Osteoblast (primary cell): ENCODE measurements around the gene GLB1L3. TPM values are rescaled to one million over a fixed set of nuclear protein-coding genes. Genes with fewer than 3 reads are reported as not detected.

Experiments used
- DNase-seq: peaks from one replicate; pipeline ENCODE4 v3.0.0; 2011; ENCODE audit warnings: low spot score, mixed read lengths; ENCODE audit not compliant: insufficient read length; ENCODE audit errors: missing footprints
- H2AFZ ChIP-seq: 2 replicates; pipeline ENCODE4 v1.6.0; 2011; ENCODE audit warnings: mild to moderate bottlenecking, low read length
- H3K27ac ChIP-seq: 2 replicates; pipeline ENCODE4 v1.5.1; 2011; ENCODE audit warnings: mild to moderate bottlenecking, low read depth, low read length, moderate library complexity
- H3K27me3 ChIP-seq: 2 replicates; pipeline ENCODE4 v1.6.0; 2012; ENCODE audit warnings: mild to moderate bottlenecking, control low read depth, inconsistent platforms, low read length, moderate library complexity; ENCODE audit not compliant: insufficient read depth
- H3K36me3 ChIP-seq: 2 replicates; pipeline ENCODE4 v1.5.1; 2011; ENCODE audit warnings: mild to moderate bottlenecking, low read length, control low read depth, moderate library complexity; ENCODE audit not compliant: insufficient read depth
- H3K4me1 ChIP-seq: 2 replicates; pipeline ENCODE4 v1.5.1; 2011; ENCODE audit warnings: mild to moderate bottlenecking, low read length, control low read depth, moderate library complexity; ENCODE audit not compliant: insufficient read depth
- H3K4me2 ChIP-seq: 2 replicates; pipeline ENCODE4 v1.6.0; 2011; ENCODE audit warnings: mild to moderate bottlenecking, low read length; ENCODE audit not compliant: insufficient read depth
- H3K4me3 ChIP-seq: fragments of 200-600 bp; sonication (generic); 3 replicates; pipeline ENCODE4 v1.5.1; 2012; ENCODE audit warnings: mild to moderate bottlenecking, low read length, inconsistent platforms; ENCODE audit not compliant: insufficient read depth
- H3K79me2 ChIP-seq: 2 replicates; pipeline ENCODE4 v1.6.0; 2012; ENCODE audit warnings: mild to moderate bottlenecking, low read length, control low read depth, inconsistent platforms; ENCODE audit not compliant: insufficient read depth
- H3K9me3 ChIP-seq: 2 replicates; pipeline ENCODE4 v1.5.1; 2011; ENCODE audit warnings: low read depth, low read length, control low read depth
- H4K20me1 ChIP-seq: 2 replicates; pipeline ENCODE4 v1.6.0; 2012; ENCODE audit warnings: mild to moderate bottlenecking, low read length, control low read depth; ENCODE audit not compliant: insufficient read depth
- total RNA-seq: library from RNA; depleted of rRNA; stranded (reverse); fragments of >200 nt; gene quantifications from 2 replicates; pipeline ENCODE4 v1.2.3, GENCODE V29; 2012
- TF ChIP-seq, protein P1 (sequence below): IDR thresholded peaks from 2 replicates; pipeline ENCODE4 v1.5.1; 2011; ENCODE audit warnings: mild to moderate bottlenecking, low read depth, low read length, moderate library complexity; ENCODE audit errors: extremely low read depth

Gene GLB1L3
- total RNA-seq, 1 donor, result not detected

DNA sequence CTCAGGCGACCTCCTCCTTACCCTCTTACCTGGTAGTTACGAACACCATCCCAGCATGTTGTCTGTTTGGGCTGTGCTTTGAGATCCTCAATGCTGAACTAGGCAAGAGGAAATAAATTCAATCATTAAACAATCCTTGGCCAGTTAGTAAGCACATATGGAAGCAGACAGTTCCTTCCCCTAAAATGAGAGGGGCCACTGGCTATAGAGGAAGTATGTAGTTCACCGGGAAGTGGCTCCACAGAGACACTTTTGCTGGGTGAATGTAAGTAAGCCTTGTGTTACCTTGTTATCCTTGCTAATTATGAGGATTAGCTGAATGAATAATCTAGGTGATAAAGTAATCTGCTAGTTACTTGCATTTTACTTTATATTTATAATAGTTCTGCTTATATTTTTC lies 25.9 kb upstream of the GLB1L3 start:
- H4K20me1 ChIP-seq, result no peaks in the 10 kb centered on the region
- TF ChIP-seq, protein P1, sequence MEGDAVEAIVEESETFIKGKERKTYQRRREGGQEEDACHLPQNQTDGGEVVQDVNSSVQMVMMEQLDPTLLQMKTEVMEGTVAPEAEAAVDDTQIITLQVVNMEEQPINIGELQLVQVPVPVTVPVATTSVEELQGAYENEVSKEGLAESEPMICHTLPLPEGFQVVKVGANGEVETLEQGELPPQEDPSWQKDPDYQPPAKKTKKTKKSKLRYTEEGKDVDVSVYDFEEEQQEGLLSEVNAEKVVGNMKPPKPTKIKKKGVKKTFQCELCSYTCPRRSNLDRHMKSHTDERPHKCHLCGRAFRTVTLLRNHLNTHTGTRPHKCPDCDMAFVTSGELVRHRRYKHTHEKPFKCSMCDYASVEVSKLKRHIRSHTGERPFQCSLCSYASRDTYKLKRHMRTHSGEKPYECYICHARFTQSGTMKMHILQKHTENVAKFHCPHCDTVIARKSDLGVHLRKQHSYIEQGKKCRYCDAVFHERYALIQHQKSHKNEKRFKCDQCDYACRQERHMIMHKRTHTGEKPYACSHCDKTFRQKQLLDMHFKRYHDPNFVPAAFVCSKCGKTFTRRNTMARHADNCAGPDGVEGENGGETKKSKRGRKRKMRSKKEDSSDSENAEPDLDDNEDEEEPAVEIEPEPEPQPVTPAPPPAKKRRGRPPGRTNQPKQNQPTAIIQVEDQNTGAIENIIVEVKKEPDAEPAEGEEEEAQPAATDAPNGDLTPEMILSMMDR, result no peak
- H3K4me3 ChIP-seq, result no peak overlapping the region
- no peak overlapping the region for H2AFZ ChIP-seq
- H3K79me2 ChIP-seq, result peaks cover 27% of the 10 kb centered on the region
- H3K4me1 ChIP-seq, result peaks cover 16% of the 10 kb centered on the region
- no peaks in the 10 kb centered on the region for H3K27me3 ChIP-seq
- DNase-seq, result no peak
- no peak overlapping the region for H3K27ac ChIP-seq
- H3K4me2 ChIP-seq, result no peak overlapping the region
- no peaks in the 10 kb centered on the region for H3K9me3 ChIP-seq
- peaks cover 52% of the 10 kb centered on the region for H3K36me3 ChIP-seq

DNA sequence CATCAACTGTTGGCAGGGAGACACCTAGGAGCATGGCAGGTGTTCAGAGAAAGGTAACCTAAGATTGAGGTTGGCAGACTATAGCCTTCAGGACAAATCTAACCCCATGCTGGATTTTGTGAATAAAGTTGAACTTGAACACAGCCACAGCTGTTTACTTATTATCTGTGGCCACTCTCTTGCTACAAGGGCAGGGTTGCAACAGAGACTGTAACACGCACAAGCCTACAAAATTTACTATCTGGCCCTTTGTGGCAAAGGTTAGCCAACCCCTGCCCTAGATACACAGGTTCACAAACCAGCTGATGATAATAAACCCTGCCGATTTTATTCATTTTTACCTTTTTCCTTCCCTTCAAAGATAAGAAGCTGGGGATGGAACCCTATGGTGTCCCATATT lies 25.5 kb upstream of the GLB1L3 start:
- Histone ChIP-seq H3K4me2 (no peak overlapping the region), H3K79me2 (peaks cover 32% of the 10 kb centered on the region), H2AFZ (no peak overlapping the region), H3K36me3 (peaks cover 51% of the 10 kb centered on the region), H3K9me3 (no peaks in the 10 kb centered on the region), H3K4me1 (peaks cover 16% of the 10 kb centered on the region), H3K27ac (no peak overlapping the region), H3K4me3 (no peak overlapping the region), H4K20me1 (no peaks in the 10 kb centered on the region), H3K27me3 (no peaks in the 10 kb centered on the region)
- TF ChIP-seq, protein P1, result no peak
- no peak for DNase-seq

DNA sequence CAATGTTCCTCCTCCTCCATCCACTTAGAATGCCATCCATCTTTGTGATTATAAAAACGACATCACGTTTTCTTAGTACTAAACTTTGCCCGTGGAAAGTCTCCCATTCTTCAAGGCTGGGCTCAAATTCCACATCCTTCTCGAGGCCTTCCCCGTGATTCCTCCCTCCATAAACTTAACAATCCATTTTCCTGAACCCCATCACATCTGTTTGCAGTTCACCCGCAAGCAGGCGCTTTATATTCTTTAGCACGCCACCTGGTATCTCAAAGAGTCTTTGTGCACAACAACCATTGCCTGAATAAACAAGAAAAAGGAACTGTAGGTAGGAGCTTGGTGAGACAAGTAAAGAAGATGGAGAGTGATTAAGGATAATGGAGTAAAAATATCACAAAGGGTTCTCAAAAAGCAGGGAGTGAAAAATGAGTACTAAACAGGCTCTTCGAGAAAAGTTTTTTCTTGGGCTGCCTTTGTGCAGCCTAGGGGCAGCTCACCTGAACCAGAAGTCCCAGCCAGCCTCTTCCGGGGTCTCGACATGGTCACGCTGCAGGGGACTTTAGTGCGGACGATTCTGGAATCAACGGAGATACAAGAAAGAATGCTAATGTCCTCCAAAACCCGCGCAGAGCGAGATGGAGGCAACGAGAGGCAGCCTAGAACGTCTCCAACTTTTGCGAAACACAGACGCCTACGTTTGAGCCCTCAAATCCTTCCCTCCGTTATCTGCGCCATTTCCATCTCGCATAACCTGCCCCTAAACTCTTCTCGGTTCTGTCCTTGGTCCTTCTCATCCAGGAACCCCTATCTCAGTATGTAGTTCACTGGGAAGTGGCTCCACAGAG lies 23.6 kb upstream of the GLB1L3 start:
- H3K27ac ChIP-seq, result peak overlapping the region; percentile 50
- no peaks in the 10 kb centered on the region for H3K9me3 ChIP-seq
- peaks cover 36% of the 10 kb centered on the region for H3K79me2 ChIP-seq
- no peaks in the 10 kb centered on the region for H3K27me3 ChIP-seq
- TF ChIP-seq, protein P1, result no peak
- H4K20me1 ChIP-seq, result no peaks in the 10 kb centered on the region
- DNase-seq, result no peak
- H3K4me2 ChIP-seq, result peak overlapping the region; percentile 78
- peaks cover 37% of the 10 kb centered on the region for H3K36me3 ChIP-seq
- peaks cover 16% of the 10 kb centered on the region for H3K4me1 ChIP-seq
- H2AFZ ChIP-seq, result peak overlapping the region; percentile 82
- peak overlapping the region; percentile 82 for H3K4me3 ChIP-seq

DNA sequence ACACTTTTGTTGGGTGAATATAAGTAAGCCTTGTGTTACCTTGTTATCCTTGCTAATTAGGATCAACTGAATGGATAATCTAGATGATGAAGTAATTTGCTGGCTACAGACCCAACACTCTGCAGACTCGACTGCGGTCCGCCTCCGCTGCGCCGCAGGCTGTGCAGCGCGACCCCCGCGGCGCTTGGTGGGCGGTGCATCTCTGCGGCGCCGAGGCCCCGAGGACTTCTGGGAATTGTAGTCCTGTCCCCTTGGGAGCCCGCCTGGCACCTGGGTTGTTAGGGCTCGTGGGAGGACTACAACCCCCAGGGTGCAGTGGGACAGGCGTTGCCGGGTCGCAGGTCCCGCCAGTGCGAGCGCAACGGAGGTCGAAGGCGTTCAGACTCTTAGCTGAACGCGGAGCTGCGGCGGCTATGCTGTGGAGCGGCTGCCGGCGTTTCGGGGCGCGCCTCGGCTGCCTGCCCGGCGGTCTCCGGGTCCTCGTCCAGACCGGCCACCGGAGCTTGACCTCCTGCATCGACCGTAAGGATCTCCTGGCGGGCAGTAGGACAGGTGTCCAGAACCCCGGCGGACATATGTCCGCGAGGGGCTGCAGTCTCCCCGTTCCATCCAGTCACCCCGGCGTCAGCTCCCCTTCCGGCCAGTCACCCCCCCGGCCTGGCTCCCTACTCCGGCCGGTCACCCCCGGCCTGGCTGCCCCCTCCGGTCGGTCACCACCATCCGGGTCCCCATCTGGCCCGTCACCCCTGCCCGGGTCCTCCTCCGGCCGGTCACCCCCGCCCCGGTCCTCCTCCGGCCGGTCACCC lies 22.8 kb upstream of the GLB1L3 start, which contains the start of the genes ACAD8 and THYN1:
ACAD8 (plus strand) TSS at position 381 of the 806 bp plus-strand sequence; CDS start at position 414, 33 bp downstream.
THYN1 (minus strand) TSS at position 165 of the 806 bp plus-strand sequence. CDS start 470 bp downstream, outside the sequence.
- peaks cover 36% of the 10 kb centered on the region for H3K79me2 ChIP-seq
- TF ChIP-seq, protein P1, result no peak
- H4K20me1 ChIP-seq, result no peaks in the 10 kb centered on the region
- H3K36me3 ChIP-seq, result peaks cover 34% of the 10 kb centered on the region
- no peaks in the 10 kb centered on the region for H3K9me3 ChIP-seq
- DNase-seq, result peak; percentile 99
- H3K27me3 ChIP-seq, result no peaks in the 10 kb centered on the region
- peak within 1 kb of the TSS; percentile 85 for H2AFZ ChIP-seq
- peak within 1 kb of the TSS; percentile 50 for H3K27ac ChIP-seq
- peak within 1 kb of the TSS; percentile 82 for H3K4me3 ChIP-seq
- H3K4me2 ChIP-seq, result peak within 1 kb of the TSS; percentile 78
- peaks cover 16% of the 10 kb centered on the region for H3K4me1 ChIP-seq
